Tibial nerve (tissue), 4 donors: Measurements from ENCODE around the gene NUP214.

Experiments used
- CTCF ChIP-seq, 5 experiments: fragments of 200-600 bp in 3 of 5; fragments of 450-650 bp in 2 of 5; sonication (generic) in 3 of 5; IDR thresholded peaks; one replicate each; pipeline ENCODE4 v1.5.1; 2016 to 2019; ENCODE audit warnings: antibody characterized with exemption in 5 of 5, mild to moderate bottlenecking in 3 of 5, moderate library complexity in 2 of 5
- EP300 ChIP-seq, 2 donors: sonication (generic); formaldehyde crosslinking; IDR thresholded peaks; one replicate each; pipeline ENCODE4 v1.6.1; 2017; ENCODE audit warnings: antibody characterized with exemption in 2 of 2, mild to moderate bottlenecking in 1 of 2
- POLR2A ChIP-seq, 2 donors: fragments of 450-650 bp; IDR thresholded peaks; one replicate each; pipeline ENCODE4 v1.6.1; 2017; ENCODE audit warnings: antibody characterized with exemption in 2 of 2, mild to moderate bottlenecking in 2 of 2, moderate library complexity in 2 of 2

GRCh38 chr9:131117121-131117761 lies 8.1 kb upstream of the NUP214 start:
- no peak for TF ChIP-seq POLR2A (IDR thresholded peaks at IDR 0.05)
- no peak for TF ChIP-seq CTCF (IDR thresholded peaks at IDR 0.05)
- no peak for TF ChIP-seq EP300 (IDR thresholded peaks at IDR 0.05)
